ENCODE data around the gene FHAD1.
"Not testable (repeated sequence)": the region's sequence is repeated elsewhere in the genome, so short reads cannot be mapped to it uniquely, and the experiment has no call there.

The FHAD1 gene

GRCh38 chr1:15418806-15419515 lies 171.9 kb downstream of the FHAD1 start:
- DNase-seq (ENCODE audit: low spot score) = no peak

- no peak for DNase-seq (ENCODE audit: low spot score)
These were observed 173.9 kb downstream of the FHAD1 start for GRCh38 chr1:15420853-15421465.

GRCh38 chr1:15422871-15423270 lies 175.8 kb downstream of the FHAD1 start:
- DNase-seq (ENCODE audit: low spot score) = no peak

GRCh38 chr1:15423355-15424077 lies 176.5 kb downstream of the FHAD1 start:
- no peak for DNase-seq (ENCODE audit: low spot score)

DNA sequence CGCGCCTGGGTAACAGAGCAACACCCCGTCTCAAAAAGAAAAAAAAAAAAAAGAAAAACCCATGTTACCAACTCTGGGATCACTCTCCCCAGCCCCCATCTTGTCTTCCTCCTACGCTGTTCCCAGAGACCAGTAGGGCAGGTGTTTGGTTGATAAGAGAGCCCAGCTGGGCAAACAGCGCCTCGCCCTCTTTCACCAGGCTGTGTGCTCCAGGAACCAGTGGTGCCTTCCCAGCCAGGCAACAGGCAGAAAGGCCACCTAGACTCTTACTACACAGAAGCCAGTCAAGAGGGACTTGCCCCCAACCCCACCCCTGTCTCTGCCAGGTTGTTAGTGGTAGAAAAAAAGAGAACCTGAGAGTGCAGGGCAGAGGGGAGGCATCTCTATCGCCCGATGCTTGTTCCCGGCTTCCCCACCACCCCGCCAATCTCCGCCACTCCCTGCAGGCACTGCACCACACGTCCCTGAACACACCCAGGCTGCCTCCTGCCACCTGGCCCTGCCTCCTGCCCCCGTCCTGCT lies 177.2 kb downstream of the FHAD1 start:
- no peak for DNase-seq (ENCODE audit: low spot score)

GRCh38 chr1:15424981-15425380 lies 178.0 kb downstream of the FHAD1 start:
- no peak for DNase-seq (ENCODE audit: low spot score)

GRCh38 chr1:15425521-15425920 lies 178.5 kb downstream of the FHAD1 start:
- DNase-seq (ENCODE audit: low spot score) = no peak

- no peak for DNase-seq (ENCODE audit: low spot score)
These were observed 178.9 kb downstream of the FHAD1 start for GRCh38 chr1:15425958-15426357.

GRCh38 chr1:15426492-15427279 lies 179.7 kb downstream of the FHAD1 start:
- no peak for DNase-seq (ENCODE audit: low spot score)

- no peak for DNase-seq (ENCODE audit: low spot score)
These were observed 180.2 kb downstream of the FHAD1 start for GRCh38 chr1:15427280-15427666.

- DNase-seq (ENCODE audit: low spot score) = not testable (repeated sequence)
These were observed 181.2 kb downstream of the FHAD1 start for GRCh38 chr1:15428252-15428651.

DNA sequence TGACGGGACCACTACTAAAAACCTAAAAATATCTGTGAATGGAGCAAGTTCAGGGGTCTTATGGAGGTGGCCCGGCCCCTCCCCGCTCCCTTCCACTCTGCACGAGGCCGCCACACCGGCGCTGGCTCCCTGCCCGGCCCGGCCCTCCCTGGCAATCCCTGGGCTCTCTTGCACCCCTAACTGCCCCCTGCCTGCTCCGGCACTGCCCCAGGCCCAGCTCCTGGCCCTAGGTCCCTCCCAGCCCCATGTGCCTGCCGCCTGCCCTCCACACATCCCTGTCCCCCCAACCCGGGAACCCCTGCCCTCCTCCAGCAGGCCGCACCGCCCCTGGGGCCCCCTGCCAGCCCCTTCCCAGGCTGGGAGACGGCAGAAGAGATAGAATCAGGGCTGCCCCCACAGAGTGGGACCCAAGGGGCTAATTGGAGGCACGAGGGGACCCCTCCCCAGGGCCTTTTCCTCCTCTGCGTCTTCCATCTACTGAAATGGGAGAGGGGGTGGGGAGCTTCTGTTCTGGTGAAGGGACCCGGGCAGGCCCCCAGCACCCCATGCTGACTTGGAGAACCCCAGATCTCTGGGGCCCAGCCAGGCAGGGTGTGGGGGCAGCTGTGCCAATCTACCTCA lies 181.9 kb downstream of the FHAD1 start:
- no peak for DNase-seq (ENCODE audit: low spot score)

DNA sequence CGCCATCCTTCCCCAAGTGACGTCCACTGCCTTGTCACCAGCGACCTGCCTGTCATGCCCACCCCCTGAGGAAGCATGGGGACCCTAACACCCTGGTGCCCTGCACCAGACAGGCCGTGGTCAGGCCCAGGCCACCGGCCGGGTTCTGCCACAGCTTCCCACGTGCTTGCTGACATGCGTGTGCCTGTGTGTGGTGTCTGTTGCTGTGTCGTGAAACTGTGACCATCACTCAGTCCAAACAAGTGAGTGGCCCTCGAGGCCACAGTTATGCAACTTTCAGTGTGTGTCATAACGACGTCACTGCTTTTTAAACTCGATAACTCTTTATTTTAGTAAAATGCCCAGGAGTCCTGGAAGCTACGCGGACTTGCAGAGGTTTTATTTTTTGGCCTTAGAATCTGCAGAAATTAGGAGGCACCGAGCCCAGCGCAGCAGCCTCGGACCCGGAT lies 182.7 kb downstream of the FHAD1 start:
- no peak for DNase-seq (ENCODE audit: low spot score)

GRCh38 chr1:15430787-15431570 lies 184.0 kb downstream of the FHAD1 start:
- peak; percentile 74 for DNase-seq (ENCODE audit: low spot score)

- no peak for DNase-seq (ENCODE audit: low spot score)
These were observed 184.5 kb downstream of the FHAD1 start for GRCh38 chr1:15431571-15431948.

DNA sequence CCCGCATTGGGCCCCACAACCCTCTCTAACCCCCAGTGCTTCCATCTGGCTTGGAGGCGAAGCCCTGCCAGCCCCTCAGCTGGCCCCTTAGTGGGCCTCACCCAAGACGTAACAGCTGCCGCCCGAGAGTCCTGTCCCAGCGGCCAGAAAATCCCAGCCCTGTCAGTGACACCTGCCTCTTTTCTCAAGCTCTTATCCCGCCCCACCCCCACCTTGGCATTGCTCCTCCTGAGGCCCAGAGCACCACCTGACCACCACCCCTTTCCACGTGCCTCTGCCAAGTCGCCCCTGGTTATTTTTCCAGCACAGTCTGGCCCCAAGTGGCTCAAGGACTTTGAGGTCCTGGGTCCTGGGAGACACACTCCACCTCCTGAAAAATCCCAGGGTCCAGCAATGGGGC lies 185.3 kb downstream of the FHAD1 start:
- DNase-seq (ENCODE audit: low spot score) = no peak

- no peak for DNase-seq (ENCODE audit: low spot score)
These were observed 186.4 kb downstream of the FHAD1 start for GRCh38 chr1:15433471-15433870.

DNA sequence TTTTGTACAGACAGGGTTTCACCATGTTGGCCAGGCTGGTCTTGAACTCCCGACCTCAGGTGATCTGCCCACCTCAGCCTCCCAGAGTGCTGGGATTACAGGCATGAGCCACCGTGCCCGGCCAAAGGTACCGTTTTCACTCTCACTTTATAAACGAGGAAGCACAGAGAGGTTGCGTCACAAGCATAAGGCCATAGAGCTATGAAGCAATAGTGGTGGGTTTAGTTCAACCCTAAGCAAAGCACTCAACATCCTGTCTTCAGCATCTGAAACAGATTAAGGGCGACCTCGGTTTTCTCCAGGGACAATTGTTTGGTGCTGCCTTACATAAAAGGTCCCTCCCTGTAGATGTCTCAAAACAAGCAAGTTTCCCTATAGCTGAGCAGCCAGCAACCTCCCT lies 187.7 kb downstream of the FHAD1 start:
- not testable (repeated sequence) for DNase-seq (ENCODE audit: low spot score)

GRCh38 chr1:15435239-15436077 lies 188.4 kb downstream of the FHAD1 start:
- no peak for DNase-seq (ENCODE audit: low spot score)

- DNase-seq (ENCODE audit: low spot score) = no peak
These were observed 189.9 kb downstream of the FHAD1 start for GRCh38 chr1:15436881-15437442.
